Esophagus squamous epithelium (tissue), 4 donors: Measurements from ENCODE around the gene RAB6A.

Experiments
- POLR2A ChIP-seq, 4 donors: fragments of 450-650 bp; IDR thresholded peaks; one replicate each; pipeline ENCODE4 v1.6.1; 2017; ENCODE audit warnings: antibody characterized with exemption in 4 of 4, mild to moderate bottlenecking in 4 of 4, moderate library complexity in 3 of 4
- TF ChIP-seq, protein P1 (sequence below), 6 experiments: fragments of 450-650 bp in 4 of 6; fragments of 200-600 bp in 2 of 6; sonication (generic) in 2 of 6; IDR thresholded peaks; one replicate each; pipeline ENCODE4 v1.5.1; 2016 to 2019; ENCODE audit warnings: antibody characterized with exemption in 6 of 6, mild to moderate bottlenecking in 4 of 6, moderate library complexity in 4 of 6

DNA sequence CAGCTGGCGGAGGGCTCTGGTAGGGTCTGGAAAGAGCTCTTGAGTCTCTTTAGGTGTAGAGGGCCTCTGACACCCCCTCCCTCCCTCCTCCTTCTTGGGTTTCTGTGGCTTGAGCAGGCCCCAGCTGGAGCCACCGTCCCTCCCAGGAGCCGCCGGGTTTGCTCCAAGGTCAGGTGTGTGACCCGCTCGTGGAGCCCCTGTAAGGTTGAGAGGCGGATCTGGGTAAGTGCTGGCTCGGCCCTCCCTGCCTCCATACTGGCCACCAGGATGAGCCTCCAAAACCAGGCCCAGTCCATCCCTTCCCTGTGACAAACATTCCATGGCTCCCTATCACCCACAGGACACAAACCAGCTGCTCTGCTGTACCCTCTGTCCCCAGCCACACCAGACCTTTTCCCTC, 105.2 kb downstream of the RAB6A start:
- TF ChIP-seq, protein P1, sequence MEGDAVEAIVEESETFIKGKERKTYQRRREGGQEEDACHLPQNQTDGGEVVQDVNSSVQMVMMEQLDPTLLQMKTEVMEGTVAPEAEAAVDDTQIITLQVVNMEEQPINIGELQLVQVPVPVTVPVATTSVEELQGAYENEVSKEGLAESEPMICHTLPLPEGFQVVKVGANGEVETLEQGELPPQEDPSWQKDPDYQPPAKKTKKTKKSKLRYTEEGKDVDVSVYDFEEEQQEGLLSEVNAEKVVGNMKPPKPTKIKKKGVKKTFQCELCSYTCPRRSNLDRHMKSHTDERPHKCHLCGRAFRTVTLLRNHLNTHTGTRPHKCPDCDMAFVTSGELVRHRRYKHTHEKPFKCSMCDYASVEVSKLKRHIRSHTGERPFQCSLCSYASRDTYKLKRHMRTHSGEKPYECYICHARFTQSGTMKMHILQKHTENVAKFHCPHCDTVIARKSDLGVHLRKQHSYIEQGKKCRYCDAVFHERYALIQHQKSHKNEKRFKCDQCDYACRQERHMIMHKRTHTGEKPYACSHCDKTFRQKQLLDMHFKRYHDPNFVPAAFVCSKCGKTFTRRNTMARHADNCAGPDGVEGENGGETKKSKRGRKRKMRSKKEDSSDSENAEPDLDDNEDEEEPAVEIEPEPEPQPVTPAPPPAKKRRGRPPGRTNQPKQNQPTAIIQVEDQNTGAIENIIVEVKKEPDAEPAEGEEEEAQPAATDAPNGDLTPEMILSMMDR (IDR thresholded peaks at IDR 0.05), result no peak
- no peak for TF ChIP-seq POLR2A (IDR thresholded peaks at IDR 0.05)
